KMS-11 (cell line): ENCODE results near the gene BSDC1.

Source experiments
- H2AFZ ChIP-seq: fragments of 200-600 bp; sonication (generic); 2 replicates; pipeline ENCODE4 v1.6.1; 2016; ENCODE audit warnings: antibody characterized with exemption, mixed run types, low read depth
- H3K27ac ChIP-seq: fragments of 200-600 bp; sonication (generic); 2 replicates; pipeline ENCODE4 v1.6.1; 2016; ENCODE audit warnings: mild to moderate bottlenecking, mixed run types
- H3K27me3 ChIP-seq: fragments of 200-600 bp; sonication (generic); 2 replicates; pipeline ENCODE4 v1.6.1; 2017; ENCODE audit warnings: mild to moderate bottlenecking, low read depth, mixed run types, moderate library complexity; ENCODE audit not compliant: insufficient read depth
- H3K36me3 ChIP-seq: fragments of 200-600 bp; sonication (generic); 2 replicates; pipeline ENCODE4 v1.6.1; 2017; ENCODE audit warnings: mild to moderate bottlenecking, mixed run types; ENCODE audit not compliant: insufficient read depth
- H3K4me1 ChIP-seq: fragments of 200-600 bp; sonication (generic); 2 replicates; pipeline ENCODE4 v1.6.1; 2016; ENCODE audit warnings: mild to moderate bottlenecking, low read depth, mixed run types; ENCODE audit not compliant: poor library complexity, severe bottlenecking
- H3K4me2 ChIP-seq: fragments of 200-600 bp; sonication (generic); 2 replicates; pipeline ENCODE4 v1.7.0; 2016; ENCODE audit warnings: mild to moderate bottlenecking, mixed run types
- H3K4me3 ChIP-seq: fragments of 200-600 bp; sonication (generic); IDR thresholded peaks from 2 replicates; pipeline ENCODE4 v1.6.1; 2017; ENCODE audit warnings: low read depth, low read length, mixed read lengths; ENCODE audit not compliant: insufficient read depth
- H3K79me2 ChIP-seq: fragments of 200-600 bp; sonication (generic); 2 replicates; pipeline ENCODE4 v1.6.1; 2016; ENCODE audit warnings: low read depth, mixed run types; ENCODE audit not compliant: insufficient read depth
- H3K9ac ChIP-seq: fragments of 200-600 bp; sonication (generic); 2 replicates; pipeline ENCODE4 v1.6.1; 2016; ENCODE audit warnings: mild to moderate bottlenecking, mixed run types
- H4K20me1 ChIP-seq: fragments of 200-600 bp; sonication (generic); 2 replicates; pipeline ENCODE4 v1.6.1; 2016; ENCODE audit warnings: mild to moderate bottlenecking, mixed run types; ENCODE audit not compliant: insufficient read depth
- TF ChIP-seq, protein P1 (sequence below): fragments of 200-600 bp; sonication (generic); conservative IDR thresholded peaks from 2 replicates; pipeline ENCODE4 v1.6.1; 2017; ENCODE audit warnings: low read depth, mild to moderate bottlenecking, antibody characterized with exemption, low read length, moderate library complexity, mixed read lengths

Gene BSDC1

GRCh38 chr1:32390904-32391870, 3.1 kb downstream of the BSDC1 start:
- Histone ChIP-seq H3K4me3 (no peak overlapping the region), H3K27ac (no peak overlapping the region), H3K4me2 (no peak overlapping the region), H3K9ac (no peak overlapping the region), H3K79me2 (peaks cover 16% of the 10 kb centered on the region; the same call in 1 of the 2 replicates), H3K4me1 (peaks cover 21% of the 10 kb centered on the region), H4K20me1 (no peaks in the 10 kb centered on the region), H3K36me3 (peaks cover 5% of the 10 kb centered on the region; the same call in 1 of the 2 replicates), H3K27me3 (no peaks in the 10 kb centered on the region), H2AFZ (no peak overlapping the region)
- TF ChIP-seq, protein P1, sequence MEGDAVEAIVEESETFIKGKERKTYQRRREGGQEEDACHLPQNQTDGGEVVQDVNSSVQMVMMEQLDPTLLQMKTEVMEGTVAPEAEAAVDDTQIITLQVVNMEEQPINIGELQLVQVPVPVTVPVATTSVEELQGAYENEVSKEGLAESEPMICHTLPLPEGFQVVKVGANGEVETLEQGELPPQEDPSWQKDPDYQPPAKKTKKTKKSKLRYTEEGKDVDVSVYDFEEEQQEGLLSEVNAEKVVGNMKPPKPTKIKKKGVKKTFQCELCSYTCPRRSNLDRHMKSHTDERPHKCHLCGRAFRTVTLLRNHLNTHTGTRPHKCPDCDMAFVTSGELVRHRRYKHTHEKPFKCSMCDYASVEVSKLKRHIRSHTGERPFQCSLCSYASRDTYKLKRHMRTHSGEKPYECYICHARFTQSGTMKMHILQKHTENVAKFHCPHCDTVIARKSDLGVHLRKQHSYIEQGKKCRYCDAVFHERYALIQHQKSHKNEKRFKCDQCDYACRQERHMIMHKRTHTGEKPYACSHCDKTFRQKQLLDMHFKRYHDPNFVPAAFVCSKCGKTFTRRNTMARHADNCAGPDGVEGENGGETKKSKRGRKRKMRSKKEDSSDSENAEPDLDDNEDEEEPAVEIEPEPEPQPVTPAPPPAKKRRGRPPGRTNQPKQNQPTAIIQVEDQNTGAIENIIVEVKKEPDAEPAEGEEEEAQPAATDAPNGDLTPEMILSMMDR, result no peak

DNA sequence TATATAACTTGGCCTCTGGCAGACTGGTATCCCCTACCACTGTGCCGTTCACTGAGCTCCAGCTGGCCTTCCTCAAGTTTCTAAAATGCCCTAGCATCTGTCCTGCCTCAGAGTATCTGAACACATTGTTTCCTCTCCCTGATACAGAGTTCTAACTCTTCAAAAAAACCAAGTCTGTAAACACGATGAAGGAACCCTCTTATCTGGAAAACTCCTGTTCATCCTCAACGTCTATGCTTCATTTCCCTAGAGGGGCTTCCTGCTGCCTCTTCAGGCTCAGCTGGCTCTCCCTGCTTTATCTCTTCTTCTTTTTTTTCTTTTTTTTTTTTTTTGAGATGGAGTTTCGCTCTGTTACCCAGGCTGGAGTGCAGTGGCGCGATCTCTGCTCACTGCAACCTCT, 5.6 kb downstream of the BSDC1 start:
- Histone ChIP-seq H3K79me2 (peaks cover 14% of the 10 kb centered on the region; the same call in 1 of the 2 replicates), H3K27me3 (no peaks in the 10 kb centered on the region), H3K4me2 (no peak overlapping the region), H4K20me1 (no peaks in the 10 kb centered on the region), H3K36me3 (peaks cover 5% of the 10 kb centered on the region; the same call in 1 of the 2 replicates), H3K4me3 (no peak overlapping the region), H3K9ac (no peak overlapping the region), H3K27ac (no peak overlapping the region), H2AFZ (no peak overlapping the region), H3K4me1 (peaks cover 14% of the 10 kb centered on the region)
- TF ChIP-seq, protein P1, result no peak

- Histone ChIP-seq H4K20me1 (no peaks in the 10 kb centered on the region), H3K4me1 (no peaks in the 10 kb centered on the region), H3K36me3 (peaks cover 5% of the 10 kb centered on the region; the same call in 1 of the 2 replicates), H3K27me3 (no peaks in the 10 kb centered on the region), H3K4me3 (no peak overlapping the region), H2AFZ (no peak overlapping the region), H3K79me2 (no peaks in the 10 kb centered on the region), H3K9ac (no peak overlapping the region), H3K4me2 (no peak overlapping the region), H3K27ac (no peak overlapping the region)
- TF ChIP-seq, protein P1, result no peak
Measured at GRCh38 chr1:32386676-32387392, 7.4 kb downstream of the BSDC1 start.

DNA sequence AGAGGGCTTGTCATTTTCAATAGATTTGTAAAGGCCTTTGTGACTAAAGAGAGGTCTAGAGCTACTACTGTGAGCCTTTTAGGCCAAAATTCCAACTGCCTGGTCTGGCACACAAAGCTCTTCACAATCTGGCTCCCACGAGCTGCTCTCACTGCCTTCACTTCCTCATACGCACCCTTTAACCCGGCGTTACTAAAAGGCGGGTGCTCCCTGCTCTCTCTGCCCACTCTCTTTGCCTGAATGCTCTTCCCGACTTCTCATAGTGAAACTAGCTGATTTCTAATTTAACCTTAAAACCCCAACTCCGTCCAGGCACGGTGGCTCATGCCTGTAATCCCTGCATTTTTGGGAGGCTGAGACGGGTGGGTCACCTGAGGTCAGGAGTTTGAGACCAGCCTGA, 14.2 kb downstream of the BSDC1 start:
- no peak overlapping the region for H3K4me2 ChIP-seq
- H2AFZ ChIP-seq, result no peak overlapping the region
- no peaks in the 10 kb centered on the region for H3K27me3 ChIP-seq
- no peaks in the 10 kb centered on the region for H4K20me1 ChIP-seq
- H3K27ac ChIP-seq, result no peak overlapping the region
- H3K36me3 ChIP-seq, result no peaks in the 10 kb centered on the region; the same call in 1 of the 2 replicates
- no peak overlapping the region for H3K4me3 ChIP-seq
- H3K9ac ChIP-seq, result no peak overlapping the region
- H3K4me1 ChIP-seq, result no peaks in the 10 kb centered on the region
- TF ChIP-seq, protein P1, result no peak
- H3K79me2 ChIP-seq, result no peaks in the 10 kb centered on the region
